CD4-positive, alpha-beta T cell (primary cell): ENCODE measurements around the gene VEGFB. TPM values are rescaled to one million over a fixed set of nuclear protein-coding genes. Genes with fewer than 3 reads are reported as not detected.

Experiments used
- ATAC-seq: fragments of 200-7000 bp; cut with Tn5 transposase; one replicate; pipeline ENCODE4 v1.10.0; 2022; ENCODE audit warnings: mild to moderate bottlenecking; ENCODE audit not compliant: poor library complexity
- CTCF ChIA-PET: fragments of 350-600 bp; sonication (Branson Sonifier 250); formaldehyde crosslinking; loops from one replicate; lab custom pipeline; 2021; ENCODE audit warnings: antibody characterized with exemption, inconsistent platforms; lab: Charles Lee
- POLR2A ChIA-PET: fragments of 350-600 bp; sonication (Branson Sonifier 250); formaldehyde crosslinking; loops from one replicate; lab custom pipeline; 2021; ENCODE audit warnings: antibody characterized with exemption, inconsistent platforms; lab: Charles Lee
- DNase-seq, 14 experiments: peaks; one replicate each; pipeline ENCODE4 v3.0.0-alpha.2; 2013 to 2020; ENCODE audit warnings: mixed read lengths in 2 of 14
- H3K27ac ChIP-seq, 2 donors: one replicate each; pipeline versions ENCODE4 v1.5.1 to v1.7.0; 2013; ENCODE audit warnings: low read length in 2 of 2, low read depth in 1 of 2, mild to moderate bottlenecking in 1 of 2
- H3K27me3 ChIP-seq, 2 experiments: 1 replicate in 1 of 2; 2 replicates in 1 of 2; pipeline versions ENCODE4 v1.6.1 to v1.7.0; 2013; ENCODE audit warnings: low read length in 2 of 2, control low read depth in 1 of 2, mild to moderate bottlenecking in 1 of 2, moderate library complexity in 1 of 2; ENCODE audit not compliant: insufficient read depth in 2 of 2, control insufficient read depth in 1 of 2
- H3K36me3 ChIP-seq: one replicate; pipeline ENCODE4 v1.6.1; 2013; ENCODE audit warnings: low read length, control low read depth; ENCODE audit not compliant: insufficient read depth
- H3K4me1 ChIP-seq: one replicate; pipeline ENCODE4 v1.6.1; 2013; ENCODE audit warnings: low read length, control low read depth; ENCODE audit not compliant: insufficient read depth
- H3K4me3 ChIP-seq: one replicate; pipeline ENCODE4 v1.5.1; 2013; ENCODE audit warnings: mild to moderate bottlenecking, low read length, moderate library complexity
- H3K9me3 ChIP-seq, 2 experiments: 1 replicate in 1 of 2; 2 replicates in 1 of 2; pipeline versions ENCODE4 v1.6.1 to v1.7.0; 2013; ENCODE audit warnings: low read length in 2 of 2, mild to moderate bottlenecking in 2 of 2, control low read depth in 1 of 2, moderate library complexity in 1 of 2; ENCODE audit not compliant: control insufficient read depth in 1 of 2, insufficient read depth in 1 of 2
- H3K27ac Mint-ChIP-seq: one replicate; pipeline ENCODE4 v1.8.0; 2020; ENCODE audit warnings: mixed read lengths
- H3K27me3 Mint-ChIP-seq: one replicate; pipeline ENCODE4 v1.8.0; 2021; ENCODE audit warnings: mixed read lengths
- H3K36me3 Mint-ChIP-seq: one replicate; pipeline ENCODE4 v1.8.0; 2021; ENCODE audit warnings: low read depth, mixed read lengths
- H3K4me1 Mint-ChIP-seq: one replicate; pipeline ENCODE4 v1.8.0; 2021; ENCODE audit warnings: low read depth, mixed read lengths
- H3K4me3 Mint-ChIP-seq: one replicate; pipeline ENCODE4 v1.8.0; 2020; ENCODE audit warnings: mild to moderate bottlenecking, mixed read lengths
- H3K9me3 Mint-ChIP-seq: one replicate; pipeline ENCODE4 v1.8.0; 2020; ENCODE audit warnings: mixed read lengths
- CTCF ChIP-seq: fragments of 200-600 bp; IDR thresholded peaks from one replicate; pipeline ENCODE4 v1.8.0; 2022; ENCODE audit warnings: antibody characterized with exemption, mild to moderate bottlenecking
- intact Hi-C, 2 experiments: fragments of 100-400 bp; cut with DNase I in 1 of 2; cut with micrococcal nuclease in 1 of 2; formaldehyde crosslinking; loops; one replicate each; pipeline versions ENCODE4 v1.15.1 to v1.9.0; 2023 to 2025; cut with DNase I, micrococcal nuclease
- total RNA-seq, 174 experiments: library from RNA in 2 of 174; stranded (reverse) in 2 of 174; gene quantifications; one replicate each; pipeline ENCODE4 v1.2.3 and lab custom pipeline; 2021 to 2026

Gene VEGFB
- total RNA-seq, 2 experiments from 2014 or later, result 39.7 to 48.7 TPM

- H3K4me3 ChIP-seq, result no peak overlapping the region
- H3K4me3 Mint-ChIP-seq, result no peak overlapping the region
- ATAC-seq (no peak), DNase-seq (no peak)
- POLR2A ChIA-PET, result no interaction called here
- no peak overlapping the region for H3K27ac ChIP-seq
- no peak for TF ChIP-seq CTCF
- H3K36me3 ChIP-seq, result peaks cover 87% of the 10 kb centered on the region
- CTCF ChIA-PET, result interaction anchor here (1.2 kb wide), 1 partner anchor 55 kb away, joined by 4 read pairs; no protein-coding TSS in a partner anchor
- no peaks in the 10 kb centered on the region for H3K9me3 ChIP-seq
- H3K4me1 ChIP-seq, result peaks cover 10% of the 10 kb centered on the region
- intact Hi-C loops, result no loop called here
- no peaks in the 10 kb centered on the region for H3K27me3 ChIP-seq
- H3K27me3 Mint-ChIP-seq, result no peaks in the 10 kb centered on the region
- H3K27ac Mint-ChIP-seq, result no peak overlapping the region
- peaks cover 10% of the 10 kb centered on the region for H3K4me1 Mint-ChIP-seq
- no peaks in the 10 kb centered on the region for H3K9me3 Mint-ChIP-seq
- peaks cover 86% of the 10 kb centered on the region for H3K36me3 Mint-ChIP-seq
These were observed 37.8 kb upstream of the VEGFB start for GRCh38 chr11:64196626-64197025.

- no peak for ATAC-seq
- ChIA-PET CTCF (no interaction called here), POLR2A (no interaction called here)
- no peaks in the 10 kb centered on the region for H3K9me3 Mint-ChIP-seq
- Histone ChIP-seq H3K27ac (no peak overlapping the region), H3K4me1 (no peaks in the 10 kb centered on the region), H3K27me3 (no peaks in the 10 kb centered on the region), H3K9me3 (no peaks in the 10 kb centered on the region), H3K36me3 (peaks cover 89% of the 10 kb centered on the region), H3K4me3 (no peak overlapping the region)
- H3K27me3 Mint-ChIP-seq, result no peaks in the 10 kb centered on the region
- TF ChIP-seq CTCF, result no peak
- H3K36me3 Mint-ChIP-seq, result peaks cover 91% of the 10 kb centered on the region
- no peak overlapping the region for H3K4me3 Mint-ChIP-seq
- DNase-seq, result no peak
- no peak overlapping the region for H3K27ac Mint-ChIP-seq
- intact Hi-C loops, result no loop called here
- peaks cover 4% of the 10 kb centered on the region for H3K4me1 Mint-ChIP-seq
These were observed 35.9 kb upstream of the VEGFB start for GRCh38 chr11:64198511-64198910.

GRCh38 chr11:64201543-64201942, 32.8 kb upstream of the VEGFB start:
- ChIA-PET POLR2A (no interaction called here), CTCF (interaction anchor here (0.6 to 1.3 kb wide), 4 partner anchors 15 to 1433 kb away, joined by 3 to 4 read pairs (median 4); partner anchors contain the start of gene STIP1)
- DNase-seq (no peak), ATAC-seq (no peak)
- Histone ChIP-seq H3K27me3 (no peaks in the 10 kb centered on the region), H3K9me3 (no peaks in the 10 kb centered on the region), H3K36me3 (peaks cover 67% of the 10 kb centered on the region), H3K4me1 (peaks cover 26% of the 10 kb centered on the region), H3K4me3 (no peak overlapping the region), H3K27ac (no peak overlapping the region)
- Mint-ChIP-seq H3K27me3 (no peaks in the 10 kb centered on the region), H3K36me3 (peaks cover 78% of the 10 kb centered on the region), H3K9me3 (no peaks in the 10 kb centered on the region), H3K4me3 (no peak overlapping the region), H3K4me1 (peaks cover 27% of the 10 kb centered on the region), H3K27ac (no peak overlapping the region)
- intact Hi-C loops, result loop anchor here in 1 of 2 experiments (5.0 kb wide), 1 partner anchor 451 kb away; no protein-coding TSS in a partner anchor
- TF ChIP-seq CTCF, result no peak
